H9 (cell line): ENCODE measurements around the gene POLG2. TPM values are rescaled to one million over a fixed set of nuclear protein-coding genes. Genes with fewer than 3 reads are reported as not detected.

ENCODE experiments used
- DNase-seq: peaks from one replicate; pipeline ENCODE4 v3.0.0-alpha.2; 2017
- H2AFZ ChIP-seq: one replicate; pipeline ENCODE4 v1.6.1; 2013; ENCODE audit warnings: mild to moderate bottlenecking, low read length, control low read depth, moderate library complexity
- H2AK5ac ChIP-seq: 2 replicates; pipeline ENCODE4 v1.6.1; 2013; ENCODE audit warnings: low read length, control low read depth, mixed read lengths; ENCODE audit not compliant: insufficient read length
- H2BK120ac ChIP-seq: one replicate; pipeline ENCODE4 v1.6.1; 2013; ENCODE audit warnings: low read depth, mild to moderate bottlenecking, low read length, control low read depth, inconsistent platforms; ENCODE audit not compliant: poor library complexity, severe bottlenecking
- H2BK12ac ChIP-seq: 2 replicates; pipeline ENCODE4 v1.6.1; 2013; ENCODE audit warnings: low read length, control low read depth, mixed read lengths, low read depth; ENCODE audit not compliant: insufficient read length
- H2BK15ac ChIP-seq: 2 replicates; pipeline ENCODE4 v1.6.1; 2013; ENCODE audit warnings: low read depth, low read length, control low read depth
- H2BK20ac ChIP-seq: one replicate; pipeline ENCODE4 v1.6.1; 2013; ENCODE audit warnings: low read depth, mild to moderate bottlenecking, low read length, control low read depth, inconsistent platforms; ENCODE audit not compliant: poor library complexity, severe bottlenecking
- H2BK5ac ChIP-seq: 2 replicates; pipeline ENCODE4 v1.6.1; 2013; ENCODE audit warnings: low read length, control low read depth, mixed read lengths; ENCODE audit not compliant: insufficient read length
- H3K14ac ChIP-seq: 2 replicates; pipeline ENCODE4 v1.6.1; 2013; ENCODE audit warnings: low read length, control low read depth; ENCODE audit not compliant: insufficient read depth
- H3K18ac ChIP-seq: 2 replicates; pipeline ENCODE4 v1.6.1; 2013; ENCODE audit warnings: low read depth, mild to moderate bottlenecking, mixed read lengths, low read length, control low read depth; ENCODE audit not compliant: insufficient read length
- H3K23ac ChIP-seq: 2 replicates; pipeline ENCODE4 v1.6.1; 2013; ENCODE audit warnings: low read length, control low read depth, mixed read lengths, low read depth; ENCODE audit not compliant: insufficient read length
- H3K23me2 ChIP-seq: 2 replicates; pipeline ENCODE4 v1.6.1; 2013; ENCODE audit warnings: low read depth, mild to moderate bottlenecking, mixed read lengths, low read length, control low read depth; ENCODE audit not compliant: insufficient read length, poor library complexity, severe bottlenecking
- H3K27ac ChIP-seq: 2 replicates; pipeline ENCODE4 v1.5.1; 2013; ENCODE audit warnings: low read length, control low read depth, mixed read lengths, low read depth; ENCODE audit not compliant: insufficient read length
- H3K27me3 ChIP-seq: 2 replicates; pipeline ENCODE4 v1.6.1; 2013; ENCODE audit warnings: low read length, control low read depth, inconsistent platforms; ENCODE audit not compliant: insufficient read depth
- H3K4ac ChIP-seq: 2 replicates; pipeline ENCODE4 v1.6.1; 2013; ENCODE audit warnings: low read depth, mild to moderate bottlenecking, control low read depth, inconsistent platforms, low read length, moderate library complexity
- H3K4me1 ChIP-seq: 2 replicates; pipeline ENCODE4 v1.6.1; 2013; ENCODE audit warnings: low read length, control low read depth, inconsistent platforms; ENCODE audit not compliant: insufficient read depth
- H3K4me2 ChIP-seq: 2 replicates; pipeline ENCODE4 v1.6.1; 2013; ENCODE audit warnings: low read length, control low read depth, mixed read lengths; ENCODE audit not compliant: insufficient read length, insufficient read depth
- H3K56ac ChIP-seq: 2 replicates; pipeline ENCODE4 v1.6.1; 2013; ENCODE audit warnings: low read depth, mild to moderate bottlenecking, mixed read lengths, low read length, control low read depth; ENCODE audit not compliant: insufficient read length
- H3K79me1 ChIP-seq: 2 replicates; pipeline ENCODE4 v1.6.1; 2013; ENCODE audit warnings: low read depth, mild to moderate bottlenecking, moderate library complexity, low read length, control low read depth, inconsistent platforms; ENCODE audit not compliant: insufficient read depth, poor library complexity, severe bottlenecking
- H3K79me2 ChIP-seq: 2 replicates; pipeline ENCODE4 v1.6.1; 2013; ENCODE audit warnings: low read length, control low read depth, inconsistent platforms; ENCODE audit not compliant: insufficient read depth
- H3K9ac ChIP-seq: 2 replicates; pipeline ENCODE4 v1.6.1; 2013; ENCODE audit warnings: low read length, control low read depth, mixed read lengths; ENCODE audit not compliant: insufficient read length; ENCODE audit errors: extremely low read depth
- H3K9me3 ChIP-seq: one replicate; pipeline ENCODE4 v1.6.1; 2013; ENCODE audit warnings: low read depth, low read length, inconsistent platforms; ENCODE audit not compliant: control insufficient read depth
- H3T11ph ChIP-seq: one replicate; pipeline ENCODE4 v1.6.1; 2013; ENCODE audit warnings: mild to moderate bottlenecking, low read length, control low read depth, inconsistent platforms
- H4K20me1 ChIP-seq: one replicate; pipeline ENCODE4 v1.6.1; 2013; ENCODE audit not compliant: control insufficient read depth, insufficient read length, insufficient read depth
- H4K5ac ChIP-seq: 2 replicates; pipeline ENCODE4 v1.6.1; 2013; ENCODE audit warnings: low read depth, mild to moderate bottlenecking, mixed read lengths, low read length, control low read depth; ENCODE audit not compliant: insufficient read length
- H4K8ac ChIP-seq: replicated peaks from 2 replicates; pipeline ENCODE4 v1.6.1; 2013; ENCODE audit warnings: low read length, control low read depth, mixed read lengths, low read depth; ENCODE audit not compliant: insufficient read length
- H4K91ac ChIP-seq: 2 replicates; pipeline ENCODE4 v1.6.1; 2013; ENCODE audit warnings: low read depth, mild to moderate bottlenecking, moderate library complexity, mixed read lengths, low read length, control low read depth; ENCODE audit not compliant: insufficient read length
- H3K27ac Mint-ChIP-seq, 3 experiments: 2 replicates in 2 of 3; 3 replicates in 1 of 3; pipeline ENCODE4 v1.8.0; 2020 to 2021; ENCODE audit warnings: mixed read lengths in 3 of 3, mild to moderate bottlenecking in 1 of 3, moderate library complexity in 1 of 3
- H3K27me3 Mint-ChIP-seq: 2 replicates; pipeline ENCODE4 v1.8.0; 2021; ENCODE audit warnings: low read depth, mild to moderate bottlenecking, moderate library complexity, mixed read lengths
- H3K36me3 Mint-ChIP-seq, 3 experiments: 2 replicates in 2 of 3; 3 replicates in 1 of 3; pipeline ENCODE4 v1.8.0; 2020 to 2021; ENCODE audit warnings: low read depth in 3 of 3, mixed read lengths in 3 of 3; ENCODE audit not compliant: insufficient read depth in 1 of 3
- H3K4me1 Mint-ChIP-seq, 2 experiments: 2 replicates each; pipeline ENCODE4 v1.8.0; 2020; ENCODE audit warnings: mixed read lengths in 2 of 2
- H3K4me3 Mint-ChIP-seq, 2 experiments: 2 replicates in 1 of 2; 3 replicates in 1 of 2; pipeline ENCODE4 v1.8.0; 2020 to 2021; ENCODE audit warnings: mild to moderate bottlenecking in 2 of 2, mixed read lengths in 2 of 2, moderate library complexity in 1 of 2
- H3K9me3 Mint-ChIP-seq, 2 experiments: 2 replicates in 1 of 2; 3 replicates in 1 of 2; pipeline ENCODE4 v1.8.0; 2020; ENCODE audit warnings: mild to moderate bottlenecking in 2 of 2, mixed read lengths in 2 of 2, moderate library complexity in 1 of 2
- whole genome bisulfite sequencing: extraction: QIAGEN DNeasy Blood & Tissue Kit; methylation state at CpG from one replicate; pipeline ENCODE4 v1.1.7; 2013; ENCODE audit warnings: missing lambda C conversion rate, low lambda C conversion rate, mixed read lengths; ENCODE audit not compliant: insufficient read length; ENCODE audit errors: extremely low coverage; 5-methylcytosine and 5-hydroxymethylcytosine counted together
- total RNA-seq: library from RNA; stranded (reverse); gene quantifications from 2 replicates; pipeline ENCODE4 v1.2.1, GENCODE V29; 2021
- TF ChIP-seq, protein P1 (sequence below): fragments of 200-600 bp; sonication (generic); conservative IDR thresholded peaks from 3 replicates; pipeline ENCODE4 v1.8.0; 2021; ENCODE audit warnings: antibody characterized with exemption, mild to moderate bottlenecking

Gene POLG2
- total RNA-seq, 1 experiment from 2014 or later = 35.5 TPM

DNA sequence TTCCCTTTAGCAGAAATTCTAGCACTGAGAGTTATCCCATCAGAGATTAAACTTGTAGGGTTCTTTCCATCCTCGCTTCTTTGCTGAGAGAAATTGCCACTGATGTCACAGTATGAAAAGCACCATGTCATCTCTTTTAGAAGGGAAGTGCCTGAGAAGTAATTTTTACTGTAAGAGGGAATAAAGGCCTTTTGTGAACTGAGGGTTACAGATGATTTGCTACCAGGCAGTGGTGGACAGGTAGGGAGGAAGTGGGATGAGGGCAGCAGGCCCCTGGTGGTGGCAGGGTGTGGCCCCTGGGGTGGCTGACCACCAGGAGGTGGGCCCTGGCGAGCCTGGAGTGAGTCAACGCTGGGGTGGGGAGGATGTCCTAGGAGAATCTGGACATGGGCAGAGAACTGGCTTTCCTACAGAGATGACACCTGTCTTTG is 54.3 kb downstream of the POLG2 start:
- Histone ChIP-seq H4K8ac (no peak overlapping the region), H3K9ac (no peak overlapping the region), H3K4me2 (no peak overlapping the region), H3K23me2 (no peaks in the 10 kb centered on the region), H2AK5ac (no peak overlapping the region), H2BK15ac (no peak overlapping the region), H2BK120ac (no peak overlapping the region), H4K20me1 (no peaks in the 10 kb centered on the region), H3K27ac (no peak overlapping the region), H3K4ac (no peak overlapping the region), H2BK5ac (no peak overlapping the region), H3K27me3 (no peaks in the 10 kb centered on the region), H3K79me2 (no peaks in the 10 kb centered on the region), H3K4me1 (no peaks in the 10 kb centered on the region), H3K56ac (no peak overlapping the region), H2AFZ (no peak overlapping the region), H3T11ph (no peak overlapping the region), H4K91ac (no peak overlapping the region), H4K5ac (no peak overlapping the region), H3K79me1 (no peaks in the 10 kb centered on the region), H3K9me3 (peaks cover 17% of the 10 kb centered on the region), H3K23ac (no peak overlapping the region), H3K14ac (no peak overlapping the region), H3K18ac (no peak overlapping the region), H2BK12ac (no peak overlapping the region), H2BK20ac (no peak overlapping the region)
- no CpG with 5 or more reads among the region's 3 CpGs for WGBS
- Mint-ChIP-seq H3K9me3 (peaks cover 26% of the 10 kb centered on the region in 2 experiments), H3K27ac (no peak overlapping the region), H3K4me3 (no peak overlapping the region), H3K36me3 (peaks cover 15 to 25% (median 22%) of the 10 kb centered on the region in 3 experiments), H3K4me1 (no peaks in the 10 kb centered on the region), H3K27me3 (no peaks in the 10 kb centered on the region; the same call in 1 of the 2 replicates)
- DNase-seq = no peak
- TF ChIP-seq, protein P1, sequence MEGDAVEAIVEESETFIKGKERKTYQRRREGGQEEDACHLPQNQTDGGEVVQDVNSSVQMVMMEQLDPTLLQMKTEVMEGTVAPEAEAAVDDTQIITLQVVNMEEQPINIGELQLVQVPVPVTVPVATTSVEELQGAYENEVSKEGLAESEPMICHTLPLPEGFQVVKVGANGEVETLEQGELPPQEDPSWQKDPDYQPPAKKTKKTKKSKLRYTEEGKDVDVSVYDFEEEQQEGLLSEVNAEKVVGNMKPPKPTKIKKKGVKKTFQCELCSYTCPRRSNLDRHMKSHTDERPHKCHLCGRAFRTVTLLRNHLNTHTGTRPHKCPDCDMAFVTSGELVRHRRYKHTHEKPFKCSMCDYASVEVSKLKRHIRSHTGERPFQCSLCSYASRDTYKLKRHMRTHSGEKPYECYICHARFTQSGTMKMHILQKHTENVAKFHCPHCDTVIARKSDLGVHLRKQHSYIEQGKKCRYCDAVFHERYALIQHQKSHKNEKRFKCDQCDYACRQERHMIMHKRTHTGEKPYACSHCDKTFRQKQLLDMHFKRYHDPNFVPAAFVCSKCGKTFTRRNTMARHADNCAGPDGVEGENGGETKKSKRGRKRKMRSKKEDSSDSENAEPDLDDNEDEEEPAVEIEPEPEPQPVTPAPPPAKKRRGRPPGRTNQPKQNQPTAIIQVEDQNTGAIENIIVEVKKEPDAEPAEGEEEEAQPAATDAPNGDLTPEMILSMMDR = no peak
